Stimulated activated CD4-positive, alpha-beta T cell treated with anti-CD3 and anti-CD28 coated beads, Interleukin-4, amount 100 ng/mL, for 48 hours (primary cell): ENCODE results near the gene EIF2D.
"Not testable (repeated sequence)": the region's sequence is repeated elsewhere in the genome, so short reads cannot be mapped to it uniquely, and the experiment has no call there.

Source experiments
- DNase-seq, 2 donors: peaks; one replicate each; pipeline ENCODE4 v3.0.0-alpha.2; 2020; ENCODE audit warnings: low read depth in 2 of 2

EIF2D gene

GRCh38 chr1:206586501-206587445 is 25.5 kb downstream of the EIF2D start:
- DNase-seq = no peak

DNA sequence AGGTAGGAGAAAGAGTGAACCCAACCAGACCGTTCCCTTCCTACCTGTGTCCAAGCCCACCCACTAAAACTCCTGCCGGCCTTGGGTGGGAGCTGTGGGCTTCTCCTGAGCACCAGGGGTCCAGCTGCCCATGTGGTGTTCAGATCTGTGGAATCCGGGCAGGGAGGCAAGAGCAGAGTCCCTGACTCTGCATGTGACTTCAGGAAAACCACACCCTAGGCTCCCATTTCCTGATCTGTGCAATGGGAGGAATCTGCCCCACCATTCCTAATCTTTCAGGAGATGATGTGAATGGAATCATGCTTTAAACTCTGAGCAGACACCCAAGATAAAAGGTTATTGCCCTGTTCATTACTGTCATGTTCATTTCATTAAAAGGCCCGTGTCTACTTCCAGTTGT is 27.6 kb downstream of the EIF2D start:
- DNase-seq = no peak

DNA sequence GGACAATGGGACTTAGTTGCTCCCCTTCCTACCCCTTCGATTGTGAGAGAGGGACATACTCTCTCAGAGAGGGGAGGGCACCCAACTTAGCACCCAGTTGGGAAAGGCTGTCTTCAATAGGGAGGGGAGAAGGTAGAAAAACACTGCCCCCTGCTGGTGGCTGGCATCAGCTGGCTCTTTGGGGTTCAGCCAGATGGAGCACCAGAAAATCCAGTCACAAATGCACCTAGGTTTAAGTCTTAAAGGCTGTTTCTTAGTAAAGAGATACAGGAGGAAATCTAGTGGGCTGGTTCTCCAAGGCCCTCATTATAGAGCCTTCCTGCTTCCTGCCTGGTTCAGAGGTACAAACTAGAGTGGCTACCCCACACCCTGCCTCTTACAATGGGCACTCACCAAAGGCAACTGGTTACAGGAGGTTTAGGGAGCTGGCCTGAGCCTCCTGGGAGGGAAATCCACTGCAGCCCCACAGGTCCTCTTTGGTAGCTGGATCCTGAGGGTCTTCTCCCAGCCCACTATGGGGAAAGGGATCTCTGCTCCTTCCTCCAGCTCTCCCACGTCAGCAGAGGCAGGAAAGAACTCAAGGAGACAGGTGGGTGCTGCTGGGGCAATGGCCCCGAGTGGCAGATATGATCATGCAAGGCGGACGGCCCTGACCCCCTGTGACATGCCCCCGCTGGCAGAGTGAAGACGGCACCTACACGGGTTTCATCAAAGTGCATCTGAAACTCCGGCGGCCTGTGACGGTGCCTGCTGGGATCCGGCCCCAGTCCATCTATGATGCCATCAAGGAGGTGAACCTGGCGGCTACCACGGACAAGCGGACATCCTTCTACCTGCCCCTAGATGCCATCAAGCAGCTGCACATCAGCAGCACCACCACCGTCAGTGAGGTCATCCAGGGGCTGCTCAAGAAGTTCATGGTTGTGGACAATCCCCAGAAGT is 28.3 kb downstream of the EIF2D start:
- DNase-seq = peak; percentile 84 to 90

DNA sequence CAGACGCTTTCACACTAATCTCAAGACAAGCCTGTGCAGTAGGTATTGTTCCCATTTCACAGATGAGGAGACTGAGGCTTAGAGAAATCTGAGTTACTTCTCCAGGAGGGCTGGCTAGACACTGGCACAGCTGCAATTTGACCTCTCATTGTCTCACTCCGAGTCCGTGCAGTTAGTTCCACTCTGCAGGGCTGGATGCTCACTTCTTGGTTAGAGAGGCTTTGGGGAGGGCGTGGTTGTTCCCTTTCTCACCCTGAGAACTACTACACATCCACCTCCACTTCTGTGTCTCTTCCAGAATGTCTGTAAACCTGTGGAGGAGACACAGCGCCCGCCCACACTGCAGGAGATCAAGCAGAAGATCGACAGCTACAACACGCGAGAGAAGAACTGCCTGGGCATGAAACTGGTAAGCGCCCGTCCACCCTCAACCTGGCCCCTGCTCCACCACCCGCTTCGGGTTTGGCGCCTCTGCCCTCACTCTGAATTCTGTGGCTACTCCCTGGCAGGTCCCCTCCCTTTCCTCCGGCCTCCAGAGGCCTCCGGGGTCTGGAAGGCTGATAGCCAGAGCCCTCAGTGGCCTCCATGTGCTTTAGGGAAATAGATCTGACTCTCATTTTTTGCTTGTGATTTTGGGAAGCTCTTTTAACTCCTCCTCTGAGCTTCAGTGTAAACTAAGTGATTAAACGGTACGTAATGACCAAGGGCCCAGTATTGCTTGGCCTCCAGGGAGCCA is 29.1 kb downstream of the EIF2D start:
- DNase-seq = peak in 1 of 2 donors; percentile 46

GRCh38 chr1:206582537-206582936 is 29.7 kb downstream of the EIF2D start:
- no peak for DNase-seq

- DNase-seq = peak in 1 of 2 donors; percentile 44
These were observed 30.7 kb downstream of the EIF2D start for GRCh38 chr1:206581571-206581981.

DNA sequence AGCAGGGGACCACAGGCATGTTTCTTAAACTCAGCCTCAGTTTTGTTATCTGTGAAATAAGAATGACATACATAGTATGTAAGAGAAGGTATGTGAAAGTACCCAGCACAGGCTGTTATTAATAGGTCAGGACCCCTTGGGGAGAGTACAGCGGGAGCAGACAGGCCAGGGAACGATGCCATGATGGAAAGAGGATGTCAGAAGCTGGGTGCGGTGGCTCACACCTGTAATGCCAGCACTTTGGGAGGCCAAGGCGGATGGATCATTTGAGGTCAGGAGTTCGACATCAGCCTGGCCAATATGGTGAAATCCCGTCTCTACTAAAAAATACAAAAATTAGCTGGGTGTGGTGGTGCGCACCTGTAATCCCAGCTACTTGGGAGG is 31.2 kb downstream of the EIF2D start:
- DNase-seq = not testable (repeated sequence)

DNA sequence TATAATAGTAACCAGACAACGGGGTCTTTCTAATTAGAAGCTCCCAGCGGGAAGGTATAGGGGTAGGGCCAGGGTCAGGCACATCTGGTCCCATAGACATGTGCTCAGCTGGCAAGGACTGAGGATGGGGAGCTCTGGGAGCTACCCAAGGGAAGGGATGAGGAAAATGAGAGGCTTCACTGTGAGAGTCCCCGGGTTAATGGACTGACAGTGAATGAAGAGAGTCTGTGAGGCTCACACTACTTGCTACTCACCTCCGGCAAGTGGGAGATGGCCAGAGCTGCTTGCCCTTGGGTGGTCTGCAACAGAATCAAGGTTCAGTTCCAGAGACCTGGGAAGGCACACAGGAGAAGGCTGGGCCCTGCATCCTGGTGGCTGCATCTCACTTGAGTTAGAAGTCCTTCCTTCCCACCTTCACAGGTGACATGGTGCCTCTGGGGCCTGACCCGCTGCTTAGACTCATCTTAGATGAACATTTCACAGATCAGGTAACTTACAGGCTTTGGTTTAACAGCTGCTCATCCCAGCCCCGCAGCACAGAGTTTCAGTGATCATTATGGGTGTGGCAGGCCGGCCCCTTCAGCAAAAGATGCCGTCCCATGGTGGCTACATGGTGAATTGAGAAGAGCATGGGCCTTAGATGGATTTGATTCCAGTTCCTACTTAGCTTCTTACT is 31.7 kb downstream of the EIF2D start:
- no peak for DNase-seq

DNA sequence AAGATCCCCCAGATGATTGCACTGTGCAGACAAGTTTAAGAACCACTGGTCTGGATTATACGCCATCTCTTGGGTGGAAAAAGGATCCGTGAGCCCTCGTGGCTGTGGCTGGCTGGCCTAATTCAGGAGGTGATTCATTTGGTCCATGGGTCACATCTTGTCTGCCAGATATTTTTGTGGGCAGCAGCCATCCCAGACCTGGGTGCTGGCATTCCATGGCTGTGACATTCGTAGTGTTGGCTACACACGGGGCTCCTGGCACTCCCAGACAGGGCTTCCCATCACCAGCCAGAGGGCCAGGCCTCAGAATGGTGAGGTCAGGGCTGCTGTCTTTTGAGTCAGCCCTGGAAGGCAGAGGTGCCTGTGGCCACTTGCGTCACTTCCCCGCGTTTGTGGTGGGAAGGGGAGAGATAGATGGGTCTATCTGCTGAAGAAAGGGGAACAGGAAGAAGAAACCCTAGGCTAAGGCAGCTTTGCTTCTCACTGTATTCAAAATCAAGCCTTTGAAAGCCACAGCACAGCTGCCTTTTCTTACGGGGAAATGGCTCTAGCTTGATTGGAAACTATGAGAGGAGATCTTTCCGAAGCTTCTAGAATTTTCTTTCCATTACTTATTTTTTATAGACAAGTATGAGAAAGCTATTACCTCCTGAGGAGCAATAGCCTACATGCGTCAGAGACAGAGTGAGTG is 32.4 kb downstream of the EIF2D start:
- DNase-seq = peak; percentile 80 to 87

GRCh38 chr1:206578978-206579374 is 33.3 kb downstream of the EIF2D start:
- no peak for DNase-seq

DNA sequence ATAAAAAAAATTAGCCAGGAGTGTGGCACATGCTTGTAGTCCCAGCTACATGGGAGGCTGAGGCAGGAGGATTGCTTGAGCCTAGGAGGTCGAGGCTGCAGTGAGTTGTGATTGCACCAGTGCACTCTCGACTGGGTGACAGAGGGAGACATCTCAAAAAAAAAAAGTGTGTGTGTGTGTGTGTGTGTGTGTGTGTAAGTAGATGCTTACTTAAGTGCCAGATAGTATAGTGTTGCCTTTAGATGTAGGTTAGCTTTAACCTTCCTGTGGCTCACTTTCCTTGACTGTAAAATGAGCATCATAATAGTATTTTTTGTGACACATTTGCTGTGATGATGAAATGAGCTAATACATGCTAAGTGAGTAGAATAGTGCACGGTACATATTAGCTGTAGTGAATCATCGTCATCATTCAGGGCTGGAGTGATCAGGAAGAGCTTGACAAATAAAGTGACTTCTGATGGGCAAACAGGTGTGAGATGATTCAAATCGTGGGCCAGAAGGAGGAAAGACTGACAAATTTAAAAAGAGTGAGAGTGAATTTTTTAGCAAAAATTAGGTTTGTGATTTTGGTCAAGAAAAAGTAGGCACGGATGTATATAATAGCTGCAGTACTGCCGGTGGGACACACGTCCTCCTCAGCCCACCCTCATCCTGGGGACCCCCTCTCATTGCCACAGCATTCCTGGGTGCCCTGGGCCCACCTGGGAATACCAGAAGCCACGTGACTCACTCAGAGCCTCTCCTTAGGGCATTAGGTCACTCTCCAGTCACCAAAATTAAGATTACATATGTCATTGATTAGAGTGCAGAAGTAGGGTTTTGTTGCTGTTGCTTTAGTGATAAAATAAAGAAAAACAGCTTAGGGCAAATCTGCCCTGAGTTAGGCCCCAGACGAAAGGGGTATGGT is 33.9 kb downstream of the EIF2D start:
- no peak for DNase-seq

GRCh38 chr1:206577626-206578025 is 34.6 kb downstream of the EIF2D start:
- no peak for DNase-seq

DNA sequence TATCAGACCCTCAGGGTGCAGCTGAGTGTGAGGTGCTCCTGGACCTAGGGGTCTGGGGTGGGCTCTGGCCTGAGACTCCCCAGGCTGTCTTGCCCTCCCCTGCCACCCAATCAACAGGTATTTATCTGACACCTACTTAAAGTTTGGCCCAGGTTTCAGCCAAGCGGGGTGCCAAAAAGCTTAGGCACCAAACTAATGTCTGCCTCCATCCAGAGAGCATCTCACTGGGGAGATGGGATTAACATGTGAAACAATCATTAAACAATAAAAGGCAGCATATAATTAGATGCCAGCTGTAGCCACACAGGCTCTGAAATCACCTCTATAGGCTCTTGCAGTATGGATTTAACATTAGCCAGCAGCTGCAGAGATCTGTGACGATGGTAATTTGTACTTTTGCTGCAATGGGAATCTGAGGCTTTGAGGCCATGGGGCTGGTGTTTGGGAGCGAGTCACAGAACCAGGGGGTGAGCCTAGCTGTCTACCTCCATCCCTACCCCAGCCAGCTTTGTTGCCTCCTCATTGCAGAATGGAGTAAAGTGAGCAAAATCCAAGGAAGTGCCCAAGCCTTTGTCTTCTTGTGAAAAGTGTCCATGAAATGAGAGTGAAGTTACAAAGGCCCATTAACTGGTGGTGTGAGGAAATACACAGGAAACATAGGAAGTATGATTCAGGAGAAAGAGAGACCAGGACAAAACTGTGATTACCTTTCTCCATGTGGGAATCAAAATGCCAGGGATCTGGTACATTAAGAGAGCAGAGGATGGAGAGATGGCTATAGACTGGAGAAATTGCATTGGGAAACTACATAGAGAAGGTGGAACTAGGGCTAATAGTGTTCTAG is 36.1 kb downstream of the EIF2D start:
- no peak for DNase-seq

DNA sequence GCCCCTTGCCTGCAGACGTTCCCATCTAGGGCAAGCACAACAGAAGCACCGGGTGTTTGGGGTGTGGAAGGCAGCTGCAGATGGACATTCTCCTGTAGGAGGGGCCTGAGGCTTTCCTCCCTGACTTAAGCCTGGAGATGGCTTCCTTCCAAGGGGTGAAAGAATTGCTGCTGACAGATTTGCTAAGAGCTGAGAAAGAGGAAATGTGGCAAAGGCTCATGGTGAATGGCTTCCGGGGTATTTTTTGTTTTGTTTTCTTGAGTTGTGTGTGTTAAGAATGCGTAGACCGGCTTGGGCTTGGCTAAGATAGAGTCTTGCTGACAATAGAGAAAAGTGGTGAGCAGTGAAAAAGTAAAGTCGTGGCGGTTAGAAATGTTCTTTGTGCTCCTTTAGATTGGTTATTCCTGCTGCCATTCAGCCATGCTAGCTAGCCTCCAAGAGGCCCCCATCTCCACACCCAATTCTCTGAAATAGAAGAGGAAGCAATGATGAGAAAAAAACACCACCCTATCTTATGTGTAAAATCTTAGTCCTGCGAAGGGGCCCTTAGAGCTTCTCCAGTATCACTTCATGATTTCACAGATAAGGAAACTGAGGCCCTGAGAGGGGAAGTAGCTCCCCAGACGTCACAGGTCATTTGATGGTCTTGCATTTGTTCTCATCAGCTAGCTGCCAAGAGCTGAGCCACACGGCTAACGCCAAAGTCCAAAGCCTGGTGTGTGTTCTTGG is 36.9 kb downstream of the EIF2D start:
- DNase-seq = no peak

DNA sequence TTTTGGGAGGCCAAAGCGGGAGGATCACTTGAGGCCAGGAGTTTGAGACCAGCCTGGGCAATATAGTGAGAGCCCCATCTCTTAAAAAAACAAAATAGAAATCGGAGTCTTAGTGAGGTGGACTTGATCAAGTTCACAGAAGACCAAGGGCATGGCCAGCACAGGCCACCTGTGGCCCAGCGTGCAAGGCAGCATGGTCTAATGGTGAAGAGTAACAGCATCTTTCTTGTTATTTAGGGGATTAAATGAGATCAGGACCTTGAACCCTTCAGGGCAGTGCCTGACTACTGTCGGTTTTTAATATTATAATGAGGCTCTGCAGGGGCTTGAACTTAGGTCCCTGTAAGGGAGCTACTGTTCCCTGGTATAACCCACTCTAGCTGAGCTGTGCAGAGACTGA is 38.5 kb downstream of the EIF2D start:
- no peak for DNase-seq

DNA sequence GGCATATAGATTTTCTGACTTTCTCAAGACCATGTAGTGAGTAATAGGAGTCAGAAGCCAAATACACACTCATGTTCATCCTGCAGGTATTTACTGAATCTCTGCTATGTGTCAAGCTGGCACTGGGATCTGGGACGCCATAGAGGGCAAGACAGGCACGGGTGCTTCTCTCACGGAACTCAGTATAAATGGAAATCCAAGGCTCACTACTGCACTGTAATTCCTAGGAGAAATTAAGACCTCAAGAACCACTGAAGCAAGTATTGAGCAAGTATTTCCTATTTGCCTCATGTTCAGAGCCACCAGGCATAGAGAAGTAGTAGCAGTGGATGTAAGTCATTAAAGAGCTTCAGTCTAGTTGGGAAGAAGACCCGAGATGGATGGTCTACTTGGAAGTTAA is 38.9 kb downstream of the EIF2D start:
- no peak for DNase-seq

DNA sequence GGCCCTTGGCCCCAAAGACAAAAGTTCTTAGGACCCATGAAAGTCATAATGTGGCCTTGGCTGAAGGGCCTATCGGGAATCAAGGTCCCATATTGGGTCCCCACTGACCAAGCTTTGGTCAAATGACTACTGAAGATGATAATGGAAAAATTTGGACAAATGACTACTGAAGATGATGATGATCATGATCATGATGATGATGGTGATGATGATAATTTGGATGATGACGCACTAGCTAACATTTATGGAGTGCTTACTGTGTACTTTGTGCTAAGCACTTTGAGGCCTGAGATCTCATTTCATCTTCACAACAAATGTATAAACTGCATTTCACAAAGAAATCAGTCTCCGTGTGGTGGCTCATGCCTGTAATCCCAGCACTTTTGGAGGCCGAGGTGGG is 39.4 kb downstream of the EIF2D start:
- no peak for DNase-seq

DNA sequence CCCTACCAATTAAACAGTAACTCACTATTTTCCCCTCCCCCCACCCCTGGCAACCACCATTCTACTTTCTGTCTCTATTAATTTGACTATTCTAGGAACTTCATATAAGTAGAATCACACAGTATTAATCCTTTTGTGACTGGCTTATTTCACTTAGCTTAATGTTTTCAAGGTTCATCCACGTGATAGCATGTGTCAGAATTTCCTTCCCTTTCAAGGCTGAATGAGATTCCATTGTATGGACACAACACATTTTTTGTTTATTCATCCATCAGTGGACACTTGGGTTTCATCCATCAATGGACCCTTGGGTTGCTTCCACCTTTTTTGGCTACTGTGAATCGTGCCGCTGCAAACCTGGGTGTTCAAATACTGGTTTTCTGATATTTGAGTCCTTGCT is 41.7 kb downstream of the EIF2D start:
- no peak for DNase-seq
